MM.1S (cell line): ENCODE measurements around the gene FAM180B.

Experiments
- CTCF ChIP-seq: fragments of 300-600 bp; sonication (generic); IDR thresholded peaks from 2 replicates; pipeline ENCODE4 v1.5.1; 2016; ENCODE audit warnings: antibody characterized with exemption, low read length, mixed read lengths
- EZH2 ChIP-seq: fragments of 300-600 bp; sonication (generic); optimal IDR thresholded peaks from 2 replicates; pipeline ENCODE3; 2017; ENCODE audit warnings: low read depth, mild to moderate bottlenecking, antibody characterized with exemption, low read length, mixed read lengths
- EZH2phosphoT487 ChIP-seq: fragments of 300-600 bp; sonication (generic); IDR thresholded peaks from 2 replicates; pipeline ENCODE4 v1.6.1; 2018; ENCODE audit warnings: antibody characterized with exemption, low read length

DNA sequence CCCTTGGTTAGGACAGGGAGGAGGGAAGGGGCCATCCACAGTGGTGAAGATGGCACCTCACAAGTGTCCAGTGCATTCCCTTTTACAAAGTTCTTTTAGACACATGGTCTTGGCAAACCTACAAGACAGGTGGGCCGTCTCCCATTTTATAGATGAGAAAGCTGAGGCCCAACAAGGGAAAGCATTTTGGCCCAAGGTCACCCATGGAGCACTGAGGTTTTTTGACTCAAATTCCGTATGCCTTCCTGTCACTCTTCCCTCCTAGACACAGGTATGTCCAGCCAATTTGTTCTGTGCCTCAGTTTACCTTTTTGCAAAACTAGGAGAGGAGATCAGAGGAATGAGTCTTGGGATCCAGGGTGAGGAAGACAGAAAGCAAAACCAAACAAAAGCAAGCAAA, 6.5 kb downstream of the FAM180B start:
- no peak for TF ChIP-seq CTCF
- no peak for TF ChIP-seq EZH2
- no peak for TF ChIP-seq EZH2phosphoT487
